ENCODE measurements around the gene TM6SF1.

- TF ChIP-seq POLR2A (IDR thresholded peaks at IDR 0.05; ENCODE audit: control extremely low read depth in 1 of 2, low read depth in 2 of 2, low read length in 2 of 2), result no peak
- no peak for TF ChIP-seq EGR1 (IDR thresholded peaks at IDR 0.05; ENCODE audit: borderline replicate concordance, low read depth, low read length)
- TF ChIP-seq ATF2 (IDR thresholded peaks at IDR 0.05; ENCODE audit: low read length), result no peak
- no peak for TF ChIP-seq USF2 (IDR thresholded peaks at IDR 0.05; ENCODE audit: low read length)
- no peak for TF ChIP-seq POLR2AphosphoS5 (IDR thresholded peaks at IDR 0.05; ENCODE audit: low read depth, low read length)
- no peak for TF ChIP-seq CHD7 (IDR thresholded peaks at IDR 0.05; ENCODE audit: insufficient replicate concordance, low read length)
- no peak for TF ChIP-seq TEAD4 (IDR thresholded peaks at IDR 0.05; ENCODE audit: low read depth, low read length)
Observed at GRCh38 chr15:83144771-83145170, 37.3 kb downstream of the TM6SF1 start.

Data from H1 (cell line).